Erythroblast (primary cell): ENCODE measurements around the gene OSBPL3.
A peak's percentile ranks its signal among the peaks of the same experiment; 100 is the strongest.
"Not testable (repeated sequence)": the region's sequence is repeated elsewhere in the genome, so short reads cannot be mapped to it uniquely, and the experiment has no call there.

Source experiments
- DNase-seq, 2 experiments: peaks; one replicate each; lab custom pipeline; 2025; lab: John Stamatoyannopoulos, UW
- GATA1 ChIP-seq: IDR thresholded peaks from 2 replicates; pipeline ENCODE4 v1.6.1; 2011; ENCODE audit warnings: low read depth, mild to moderate bottlenecking, control low read depth, low read length, moderate library complexity
- POLR2A ChIP-seq: IDR thresholded peaks from 2 replicates; pipeline ENCODE4 v1.6.1; 2011; ENCODE audit warnings: mild to moderate bottlenecking, low read length

The OSBPL3 gene

GRCh38 chr7:24912874-24913514, 67.0 kb downstream of the OSBPL3 start:
- no peak for TF ChIP-seq POLR2A
- TF ChIP-seq GATA1: no peak
- peak; percentile 23 to 29 for DNase-seq

- TF ChIP-seq GATA1: no peak
- TF ChIP-seq POLR2A: no peak
- DNase-seq: no peak
Observed at GRCh38 chr7:24912424-24912823, 67.6 kb downstream of the OSBPL3 start.

GRCh38 chr7:24911213-24911603, 68.8 kb downstream of the OSBPL3 start:
- DNase-seq: peak; percentile 71 to 84
- TF ChIP-seq GATA1 (no peak), POLR2A (peak; percentile 51)

- DNase-seq: peak; percentile 38 to 45
- TF ChIP-seq POLR2A: peak; percentile 69
- no peak for TF ChIP-seq GATA1
Observed at GRCh38 chr7:24910551-24911212, 69.3 kb downstream of the OSBPL3 start.

- peak; percentile 24 to 33 for DNase-seq
- no peak for TF ChIP-seq GATA1
- TF ChIP-seq POLR2A: no peak
Observed at GRCh38 chr7:24908727-24909126, 71.3 kb downstream of the OSBPL3 start.

- DNase-seq: peak; percentile 22 to 33
- TF ChIP-seq GATA1 (no peak), POLR2A (no peak)
Observed at GRCh38 chr7:24908166-24908565, 71.8 kb downstream of the OSBPL3 start.

- TF ChIP-seq POLR2A (no peak), GATA1 (no peak)
- DNase-seq: peak; percentile 23 to 51
Observed at GRCh38 chr7:24907311-24907886, 72.6 kb downstream of the OSBPL3 start.

GRCh38 chr7:24905996-24906770, 73.8 kb downstream of the OSBPL3 start:
- TF ChIP-seq GATA1: no peak
- no peak for TF ChIP-seq POLR2A
- peak; percentile 14 to 16 for DNase-seq

- DNase-seq: not testable (repeated sequence)
Observed at GRCh38 chr7:24903992-24904391, 76.0 kb downstream of the OSBPL3 start.

- no peak for DNase-seq
- TF ChIP-seq POLR2A: no peak
- TF ChIP-seq GATA1: no peak
Observed at GRCh38 chr7:24903559-24903958, 76.4 kb downstream of the OSBPL3 start.

- no peak for TF ChIP-seq POLR2A
- no peak for TF ChIP-seq GATA1
- no peak for DNase-seq
Observed at GRCh38 chr7:24902931-24903330, 77.0 kb downstream of the OSBPL3 start.

- DNase-seq: no peak
Observed at GRCh38 chr7:24902276-24902675, 77.7 kb downstream of the OSBPL3 start.

GRCh38 chr7:24899905-24900304, 80.1 kb downstream of the OSBPL3 start:
- no peak for DNase-seq
- TF ChIP-seq POLR2A (no peak), GATA1 (no peak)

More at GRCh38 chr7:24902276-24902675, 77.7 kb downstream of the OSBPL3 start:
- no peak for TF ChIP-seq POLR2A
- TF ChIP-seq GATA1: no peak

- DNase-seq: no peak
- TF ChIP-seq GATA1 (no peak), POLR2A (no peak)
Observed at GRCh38 chr7:24899161-24899560, 80.8 kb downstream of the OSBPL3 start.
